ENCODE measurements around the gene PPFIA2. TPM values are rescaled to one million over a fixed set of nuclear protein-coding genes. Genes with fewer than 3 reads are reported as not detected.

Gene PPFIA2
- total RNA-seq, 1 experiment from 2014 or later, result not detected

DNA sequence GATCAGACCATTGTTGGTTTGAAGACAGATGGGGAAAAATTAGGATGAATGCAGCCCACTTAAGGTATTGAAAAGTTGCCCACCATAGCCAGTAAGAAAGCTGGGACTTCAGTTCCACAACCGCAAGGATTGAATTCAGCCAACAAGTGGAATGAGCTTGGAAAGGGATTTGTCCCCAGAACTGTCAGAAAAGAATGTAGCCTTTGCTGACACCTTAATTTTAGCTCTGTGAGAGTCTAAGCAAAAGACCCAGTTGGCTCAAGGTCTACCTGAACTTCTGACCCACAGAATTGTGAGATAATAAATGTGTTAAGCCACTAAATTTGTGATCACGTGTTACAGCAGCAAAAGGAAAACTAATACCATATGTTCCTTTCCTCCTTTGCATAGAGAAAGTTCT, 29.4 kb downstream of the PPFIA2 start:
- no peak overlapping the region for H2AFZ ChIP-seq
- DNase-seq, result no peak
- no peaks in the 10 kb centered on the region for H3K9me2 ChIP-seq (ENCODE audit: insufficient read depth)
- H3K4me3 ChIP-seq, result no peak overlapping the region
- H3F3A ChIP-seq (ENCODE audit: insufficient read depth, low read depth), result no peaks in the 10 kb centered on the region
- H3K4me1 ChIP-seq (replicated peaks; ENCODE audit: insufficient read depth), result no peaks in the 10 kb centered on the region
- intact Hi-C loops (cut with micrococcal nuclease; ENCODE audit: unreplicated experiment), result no loop called here
- H3K27ac ChIP-seq, result no peak overlapping the region
- H3K9me3 ChIP-seq (ENCODE audit: insufficient read depth, low read depth), result no peaks in the 10 kb centered on the region
- TF ChIP-seq EZH2 (IDR thresholded peaks at IDR 0.05; ENCODE audit: low read depth), result no peak
- TF ChIP-seq, protein P1, sequence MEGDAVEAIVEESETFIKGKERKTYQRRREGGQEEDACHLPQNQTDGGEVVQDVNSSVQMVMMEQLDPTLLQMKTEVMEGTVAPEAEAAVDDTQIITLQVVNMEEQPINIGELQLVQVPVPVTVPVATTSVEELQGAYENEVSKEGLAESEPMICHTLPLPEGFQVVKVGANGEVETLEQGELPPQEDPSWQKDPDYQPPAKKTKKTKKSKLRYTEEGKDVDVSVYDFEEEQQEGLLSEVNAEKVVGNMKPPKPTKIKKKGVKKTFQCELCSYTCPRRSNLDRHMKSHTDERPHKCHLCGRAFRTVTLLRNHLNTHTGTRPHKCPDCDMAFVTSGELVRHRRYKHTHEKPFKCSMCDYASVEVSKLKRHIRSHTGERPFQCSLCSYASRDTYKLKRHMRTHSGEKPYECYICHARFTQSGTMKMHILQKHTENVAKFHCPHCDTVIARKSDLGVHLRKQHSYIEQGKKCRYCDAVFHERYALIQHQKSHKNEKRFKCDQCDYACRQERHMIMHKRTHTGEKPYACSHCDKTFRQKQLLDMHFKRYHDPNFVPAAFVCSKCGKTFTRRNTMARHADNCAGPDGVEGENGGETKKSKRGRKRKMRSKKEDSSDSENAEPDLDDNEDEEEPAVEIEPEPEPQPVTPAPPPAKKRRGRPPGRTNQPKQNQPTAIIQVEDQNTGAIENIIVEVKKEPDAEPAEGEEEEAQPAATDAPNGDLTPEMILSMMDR (conservative IDR thresholded peaks at IDR 0.05), result no peak
- H3K79me2 ChIP-seq (ENCODE audit: low read depth), result no peaks in the 10 kb centered on the region
- no peaks in the 10 kb centered on the region for H3K36me3 ChIP-seq (ENCODE audit: low read depth)
- no peaks in the 10 kb centered on the region for H4K20me1 ChIP-seq (ENCODE audit: insufficient read depth)
- H3K4me2 ChIP-seq, result no peak overlapping the region
- CTCF ChIA-PET, result no interaction called here
- no TSS peak for BruUV-seq (replicated peaks)
- H3K27me3 ChIP-seq (ENCODE audit: insufficient read depth, low read depth), result no peaks in the 10 kb centered on the region
- POLR2A ChIA-PET (ENCODE audit: unreplicated experiment), result no interaction called here

DNA sequence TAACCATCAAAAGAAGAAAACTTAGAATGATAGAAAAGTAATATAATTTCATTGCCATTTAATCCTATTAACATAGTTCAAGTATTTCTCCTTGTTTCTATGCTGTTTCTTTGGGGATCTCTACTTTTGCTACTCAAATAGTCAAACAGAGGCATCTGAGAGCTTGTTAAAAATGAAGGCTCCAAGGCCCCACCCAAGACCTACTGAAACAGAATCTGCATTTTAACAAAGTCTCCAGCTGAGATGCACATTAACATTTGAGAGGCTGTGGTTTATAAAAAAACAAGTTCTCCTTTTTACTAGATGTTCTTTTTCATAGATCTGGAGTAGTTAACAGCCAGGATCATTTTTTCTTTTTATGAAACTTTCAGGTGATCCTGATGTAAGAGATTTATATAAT, 31.8 kb downstream of the PPFIA2 start:
- POLR2A ChIA-PET (ENCODE audit: unreplicated experiment), result no interaction called here
- CTCF ChIA-PET, result no interaction called here
- no peaks in the 10 kb centered on the region for H3K4me1 ChIP-seq (replicated peaks; ENCODE audit: insufficient read depth)
- H2AFZ ChIP-seq, result no peak overlapping the region
- intact Hi-C loops (cut with micrococcal nuclease; ENCODE audit: unreplicated experiment), result no loop called here
- H3K9me2 ChIP-seq (ENCODE audit: insufficient read depth), result no peaks in the 10 kb centered on the region
- DNase-seq, result no peak
- H3K4me2 ChIP-seq, result no peak overlapping the region
- H3K27me3 ChIP-seq (ENCODE audit: insufficient read depth, low read depth), result no peaks in the 10 kb centered on the region
- no peaks in the 10 kb centered on the region for H3K79me2 ChIP-seq (ENCODE audit: low read depth)
- BruUV-seq (replicated peaks), result no TSS peak
- no peaks in the 10 kb centered on the region for H4K20me1 ChIP-seq (ENCODE audit: insufficient read depth)
- H3K9me3 ChIP-seq (ENCODE audit: insufficient read depth, low read depth), result no peaks in the 10 kb centered on the region
- H3K4me3 ChIP-seq, result no peak overlapping the region
- H3K27ac ChIP-seq, result no peak overlapping the region
- TF ChIP-seq, protein P1 (conservative IDR thresholded peaks at IDR 0.05), result no peak
- no peak for TF ChIP-seq EZH2 (IDR thresholded peaks at IDR 0.05; ENCODE audit: low read depth)
- H3K36me3 ChIP-seq (ENCODE audit: low read depth), result no peaks in the 10 kb centered on the region
- H3F3A ChIP-seq (ENCODE audit: insufficient read depth, low read depth), result no peaks in the 10 kb centered on the region

DNA sequence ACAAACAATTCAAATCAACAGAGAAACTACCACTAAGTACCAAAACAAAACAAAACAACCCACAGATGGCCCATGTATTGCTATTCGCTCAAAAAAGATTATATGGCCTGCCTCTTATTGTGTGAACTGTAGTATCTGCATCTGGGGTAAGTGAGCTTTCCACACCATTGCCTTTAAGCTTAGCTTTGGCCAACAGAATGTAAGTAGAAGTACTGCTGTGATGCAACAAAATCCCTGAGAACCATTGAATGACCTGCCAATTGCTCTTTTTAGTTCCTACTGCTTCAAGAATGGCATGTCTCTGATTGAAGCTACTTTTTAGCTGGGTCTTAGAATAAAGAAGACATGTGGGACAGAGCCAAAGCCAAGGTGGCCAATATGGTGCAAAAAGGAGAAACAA, 32.5 kb downstream of the PPFIA2 start:
- H3K4me2 ChIP-seq, result no peak overlapping the region
- no peaks in the 10 kb centered on the region for H4K20me1 ChIP-seq (ENCODE audit: insufficient read depth)
- no peaks in the 10 kb centered on the region for H3K9me3 ChIP-seq (ENCODE audit: insufficient read depth, low read depth)
- no peak overlapping the region for H3K4me3 ChIP-seq
- ChIA-PET CTCF (no interaction called here), POLR2A (ENCODE audit: unreplicated experiment) (no interaction called here)
- no peaks in the 10 kb centered on the region for H3K27me3 ChIP-seq (ENCODE audit: insufficient read depth, low read depth)
- BruUV-seq (replicated peaks), result no TSS peak
- no peak overlapping the region for H3K27ac ChIP-seq
- intact Hi-C loops (cut with micrococcal nuclease; ENCODE audit: unreplicated experiment), result no loop called here
- H3K79me2 ChIP-seq (ENCODE audit: low read depth), result no peaks in the 10 kb centered on the region
- DNase-seq, result no peak
- H3K9me2 ChIP-seq (ENCODE audit: insufficient read depth), result no peaks in the 10 kb centered on the region
- no peaks in the 10 kb centered on the region for H3F3A ChIP-seq (ENCODE audit: insufficient read depth, low read depth)
- H2AFZ ChIP-seq, result no peak overlapping the region
- no peaks in the 10 kb centered on the region for H3K36me3 ChIP-seq (ENCODE audit: low read depth)
- no peaks in the 10 kb centered on the region for H3K4me1 ChIP-seq (replicated peaks; ENCODE audit: insufficient read depth)
- TF ChIP-seq EZH2 (IDR thresholded peaks at IDR 0.05; ENCODE audit: low read depth), result no peak
- TF ChIP-seq, protein P1 (conservative IDR thresholded peaks at IDR 0.05), result no peak

All from PC-9 (cell line).